CD4-positive, CD25-positive, alpha-beta regulatory T cell (primary cell): ENCODE data around the gene CIROP. TPM values are rescaled to one million over a fixed set of nuclear protein-coding genes. Genes with fewer than 3 reads are reported as not detected.
A peak's percentile ranks its signal among the peaks of the same experiment; 100 is the strongest.

Experiments used
- ATAC-seq, 2 donors: fragments of 150-1000 bp; cut with Tn5 transposase; one replicate each; pipeline ENCODE4 v1.10.0; 2021; ENCODE audit warnings: low read depth in 2 of 2, moderate number of reproducible peaks in 2 of 2, moderate library complexity in 1 of 2
- DNase-seq, 3 donors: peaks; one replicate each; pipeline versions ENCODE4 v3.0.0 to v3.0.0-alpha.2; 2012 to 2022; ENCODE audit warnings: mixed read lengths in 1 of 3
- H3K27ac ChIP-seq: one replicate; pipeline ENCODE4 v1.7.0; 2013; ENCODE audit warnings: mild to moderate bottlenecking, low read length; ENCODE audit not compliant: insufficient read depth, poor library complexity, severe bottlenecking
- H3K27me3 ChIP-seq: one replicate; pipeline ENCODE4 v1.7.0; 2013; ENCODE audit warnings: low read length; ENCODE audit not compliant: control insufficient read depth, insufficient read depth
- H3K36me3 ChIP-seq: one replicate; pipeline ENCODE4 v1.7.0; 2013; ENCODE audit warnings: mild to moderate bottlenecking, low read length, moderate library complexity; ENCODE audit not compliant: control insufficient read depth, insufficient read depth
- H3K4me1 ChIP-seq: 2 replicates; pipeline ENCODE4 v1.7.0; 2013; ENCODE audit warnings: mild to moderate bottlenecking, low read length; ENCODE audit not compliant: insufficient read depth, control insufficient read depth, poor library complexity, severe bottlenecking
- H3K4me3 ChIP-seq: one replicate; pipeline ENCODE4 v1.7.0; 2013; ENCODE audit warnings: low read depth, mild to moderate bottlenecking, low read length, moderate library complexity
- H3K9me3 ChIP-seq, 2 experiments: 1 replicate in 1 of 2; 2 replicates in 1 of 2; pipeline ENCODE4 v1.7.0; 2013; ENCODE audit warnings: low read length in 2 of 2, mild to moderate bottlenecking in 1 of 2, moderate library complexity in 1 of 2; ENCODE audit not compliant: control insufficient read depth in 2 of 2
- H3K27ac Mint-ChIP-seq, 3 donors: one replicate each; pipeline ENCODE4 v1.8.0; 2020 to 2022; ENCODE audit warnings: mild to moderate bottlenecking in 3 of 3, mixed read lengths in 3 of 3, moderate library complexity in 2 of 3
- H3K27me3 Mint-ChIP-seq: one replicate; pipeline ENCODE4 v1.8.0; 2022; ENCODE audit warnings: mild to moderate bottlenecking, mixed read lengths
- H3K36me3 Mint-ChIP-seq: one replicate; pipeline ENCODE4 v1.8.0; 2020; ENCODE audit warnings: mixed read lengths
- H3K4me1 Mint-ChIP-seq, 4 donors: one replicate each; pipeline ENCODE4 v1.8.0; 2020 to 2022; ENCODE audit warnings: mixed read lengths in 4 of 4, mild to moderate bottlenecking in 1 of 4
- H3K4me3 Mint-ChIP-seq, 4 donors: one replicate each; pipeline ENCODE4 v1.8.0; 2020 to 2022; ENCODE audit warnings: mild to moderate bottlenecking in 4 of 4, mixed read lengths in 4 of 4, moderate library complexity in 3 of 4
- H3K9me3 Mint-ChIP-seq, 7 donors: one replicate each; pipeline ENCODE4 v1.8.0; 2020 to 2022; ENCODE audit warnings: mixed read lengths in 7 of 7, mild to moderate bottlenecking in 3 of 7, moderate library complexity in 2 of 7
- polyA plus RNA-seq, 4 donors: library from polyadenylated mRNA; unstranded; fragments of 300-500 nt; fragmentation: Illumina TruSeq; gene quantifications; one replicate each; pipeline ENCODE4 v1.2.3, GENCODE V29; 2021
- total RNA-seq: library from RNA; stranded (reverse); gene quantifications from one replicate; pipeline ENCODE4 v1.2.3, GENCODE V29; 2022

Gene CIROP
- total and polyA plus RNA-seq, 5 donors from 2014 or later, result 0.23 TPM; not detected in 4

GRCh38 chr14:23085458-23085857 is 19.3 kb downstream of the CIROP start:
- H3K9me3 ChIP-seq, result no peaks in the 10 kb centered on the region
- no peaks in the 10 kb centered on the region for H3K4me1 ChIP-seq
- Mint-ChIP-seq H3K27ac (peak overlapping the region in 1 of 3 donors; percentile 33), H3K27me3 (no peaks in the 10 kb centered on the region), H3K4me3 (no peak overlapping the region), H3K4me1 (peaks cover 20 to 37% (median 27%) of the 10 kb centered on the region in 4 donors), H3K36me3 (peaks cover 50% of the 10 kb centered on the region), H3K9me3 (no peaks in the 10 kb centered on the region)
- no peak overlapping the region for H3K27ac ChIP-seq
- peaks cover 96% of the 10 kb centered on the region for H3K36me3 ChIP-seq
- no peak overlapping the region for H3K4me3 ChIP-seq
- H3K27me3 ChIP-seq, result no peaks in the 10 kb centered on the region
- no peak for DNase-seq
- ATAC-seq, result no peak

DNA sequence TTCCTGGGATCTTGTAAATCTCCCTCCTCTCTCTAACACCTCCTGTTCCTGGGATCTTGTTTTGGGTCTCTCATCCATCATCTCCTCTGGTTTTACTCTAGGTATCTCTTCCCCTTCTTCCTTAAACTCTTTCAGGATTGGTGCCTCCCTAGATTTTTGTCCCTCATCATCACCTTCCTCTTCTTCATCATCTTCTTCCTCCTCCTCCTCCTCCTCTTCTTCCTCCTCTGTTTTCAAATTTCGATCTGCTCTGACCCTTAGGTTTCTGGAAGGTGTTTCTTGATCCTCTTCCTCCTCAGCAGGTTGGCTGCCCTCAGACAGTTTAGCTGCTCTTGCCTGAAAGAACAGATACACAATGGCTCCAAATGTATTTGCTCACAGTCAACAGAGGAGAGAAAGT is 24.3 kb downstream of the CIROP start:
- H3K9me3 ChIP-seq, result no peaks in the 10 kb centered on the region
- ATAC-seq, result no peak
- no peaks in the 10 kb centered on the region for H3K27me3 Mint-ChIP-seq
- H3K9me3 Mint-ChIP-seq, result no peaks in the 10 kb centered on the region
- no peak overlapping the region for H3K4me3 Mint-ChIP-seq
- no peak overlapping the region for H3K4me3 ChIP-seq
- no peak for DNase-seq
- H3K27ac Mint-ChIP-seq, result peak overlapping the region in 2 of 3 donors; percentile 73 to 82
- no peaks in the 10 kb centered on the region for H3K27me3 ChIP-seq
- no peaks in the 10 kb centered on the region for H3K4me1 ChIP-seq
- peaks cover 10 to 11% (median 10%) of the 10 kb centered on the region in 4 donors for H3K4me1 Mint-ChIP-seq
- peaks cover 96% of the 10 kb centered on the region for H3K36me3 ChIP-seq
- H3K27ac ChIP-seq, result no peak overlapping the region
- peaks cover 54% of the 10 kb centered on the region for H3K36me3 Mint-ChIP-seq

- no peaks in the 10 kb centered on the region for H3K9me3 Mint-ChIP-seq
- DNase-seq (no peak), ATAC-seq (no peak)
- Histone ChIP-seq H3K4me1 (no peaks in the 10 kb centered on the region), H3K27me3 (no peaks in the 10 kb centered on the region), H3K36me3 (peaks cover 96% of the 10 kb centered on the region), H3K4me3 (no peak overlapping the region), H3K9me3 (no peaks in the 10 kb centered on the region), H3K27ac (no peak overlapping the region)
- peaks cover 9 to 11% (median 10%) of the 10 kb centered on the region in 4 donors for H3K4me1 Mint-ChIP-seq
- no peaks in the 10 kb centered on the region for H3K27me3 Mint-ChIP-seq
- H3K36me3 Mint-ChIP-seq, result peaks cover 53% of the 10 kb centered on the region
- no peak overlapping the region for H3K4me3 Mint-ChIP-seq
- H3K27ac Mint-ChIP-seq, result peak overlapping the region in 1 of 3 donors; percentile 70
Measured at GRCh38 chr14:23079716-23080115, 25.1 kb downstream of the CIROP start.

- H3K9me3 ChIP-seq, result no peaks in the 10 kb centered on the region
- Mint-ChIP-seq H3K4me3 (no peak overlapping the region), H3K4me1 (peaks cover 9 to 11% (median 10%) of the 10 kb centered on the region in 4 donors), H3K36me3 (peaks cover 50% of the 10 kb centered on the region), H3K9me3 (no peaks in the 10 kb centered on the region), H3K27me3 (no peaks in the 10 kb centered on the region), H3K27ac (no peak overlapping the region)
- DNase-seq, result no peak
- no peak overlapping the region for H3K4me3 ChIP-seq
- no peak for ATAC-seq
- no peaks in the 10 kb centered on the region for H3K4me1 ChIP-seq
- peaks cover 95% of the 10 kb centered on the region for H3K36me3 ChIP-seq
- no peaks in the 10 kb centered on the region for H3K27me3 ChIP-seq
- no peak overlapping the region for H3K27ac ChIP-seq
Measured at GRCh38 chr14:23078692-23079116, 26.1 kb downstream of the CIROP start.

DNA sequence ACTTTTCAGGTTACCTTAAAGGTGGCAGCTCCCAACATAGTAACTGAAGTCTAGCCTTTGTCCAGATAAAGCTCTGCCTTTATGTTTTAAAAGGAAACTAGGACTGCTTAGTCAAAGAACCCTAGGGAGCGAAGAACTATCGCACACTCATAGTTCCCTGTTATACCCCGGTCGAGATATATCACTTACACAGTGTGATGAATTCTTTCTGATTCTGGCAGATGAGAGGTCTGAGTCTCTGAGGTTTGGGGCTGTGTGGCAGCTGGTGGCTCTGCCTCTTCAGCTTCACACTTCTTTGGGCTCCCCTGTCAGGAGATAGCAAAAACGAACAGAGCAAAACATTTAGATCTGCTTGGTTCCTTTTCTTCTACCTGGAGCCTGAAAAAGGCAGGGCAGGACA is 26.8 kb downstream of the CIROP start:
- peaks cover 93% of the 10 kb centered on the region for H3K36me3 ChIP-seq
- no peaks in the 10 kb centered on the region for H3K4me1 ChIP-seq
- H3K27ac ChIP-seq, result no peak overlapping the region
- Mint-ChIP-seq H3K4me1 (peaks cover 9 to 11% (median 10%) of the 10 kb centered on the region in 4 donors), H3K27me3 (no peaks in the 10 kb centered on the region), H3K9me3 (no peaks in the 10 kb centered on the region), H3K4me3 (no peak overlapping the region), H3K36me3 (peaks cover 50% of the 10 kb centered on the region), H3K27ac (peak overlapping the region in 2 of 3 donors; percentile 14 to 60)
- H3K4me3 ChIP-seq, result no peak overlapping the region
- no peaks in the 10 kb centered on the region for H3K27me3 ChIP-seq
- no peak for DNase-seq
- ATAC-seq, result no peak
- H3K9me3 ChIP-seq, result no peaks in the 10 kb centered on the region

DNA sequence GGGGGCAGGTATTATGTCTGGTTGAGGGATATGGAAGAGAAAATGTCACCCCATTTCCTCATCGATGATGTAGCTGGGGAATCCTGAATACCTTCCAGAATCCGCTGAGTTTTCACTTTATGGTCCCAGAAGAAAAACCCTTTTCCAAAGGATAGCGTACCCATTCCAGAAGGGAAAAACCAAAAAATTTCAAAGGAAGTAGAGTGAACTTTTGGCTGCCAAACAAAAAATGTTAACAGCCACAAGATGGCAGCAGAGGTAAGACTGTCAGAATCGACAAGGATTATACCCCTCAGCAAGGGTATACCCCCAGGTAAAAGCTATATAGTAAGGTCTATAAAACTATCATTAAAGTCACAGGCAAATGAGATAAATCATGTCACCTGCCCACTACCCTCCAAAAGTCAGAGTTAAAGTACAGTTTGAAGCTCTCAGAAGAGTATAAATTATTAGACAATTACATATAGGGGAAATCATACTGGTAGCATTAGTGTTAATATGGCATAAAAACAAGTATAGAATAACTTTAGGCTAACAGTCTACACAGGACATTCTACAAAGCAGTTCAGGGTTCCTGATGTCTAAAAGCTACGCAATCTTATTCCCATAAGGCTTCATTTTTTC is 27.9 kb downstream of the CIROP start:
- peaks cover 9 to 17% (median 16%) of the 10 kb centered on the region in 4 donors for H3K4me1 Mint-ChIP-seq
- ATAC-seq (peak; percentile 40 to 41), DNase-seq (peak in 2 of 3 donors; percentile 47 to 49)
- Histone ChIP-seq H3K27me3 (no peaks in the 10 kb centered on the region), H3K36me3 (peaks cover 92% of the 10 kb centered on the region), H3K9me3 (no peaks in the 10 kb centered on the region), H3K4me1 (peaks cover 2% of the 10 kb centered on the region), H3K27ac (peak overlapping the region; percentile 26), H3K4me3 (no peak overlapping the region)
- no peak overlapping the region for H3K4me3 Mint-ChIP-seq
- no peaks in the 10 kb centered on the region for H3K9me3 Mint-ChIP-seq
- H3K27me3 Mint-ChIP-seq, result no peaks in the 10 kb centered on the region
- H3K27ac Mint-ChIP-seq, result peak overlapping the region in 2 of 3 donors; percentile 5 to 82
- H3K36me3 Mint-ChIP-seq, result peaks cover 56% of the 10 kb centered on the region

GRCh38 chr14:23074906-23075305 is 29.9 kb downstream of the CIROP start:
- H3K27me3 ChIP-seq, result no peaks in the 10 kb centered on the region
- peaks cover 42% of the 10 kb centered on the region for H3K36me3 Mint-ChIP-seq
- no peak overlapping the region for H3K27ac Mint-ChIP-seq
- H3K4me1 Mint-ChIP-seq, result peaks cover 19 to 30% (median 27%) of the 10 kb centered on the region in 4 donors
- no peak overlapping the region for H3K4me3 Mint-ChIP-seq
- H3K36me3 ChIP-seq, result peaks cover 75% of the 10 kb centered on the region
- no peaks in the 10 kb centered on the region for H3K9me3 Mint-ChIP-seq
- ATAC-seq (no peak), DNase-seq (no peak)
- no peak overlapping the region for H3K4me3 ChIP-seq
- no peaks in the 10 kb centered on the region for H3K9me3 ChIP-seq
- no peaks in the 10 kb centered on the region for H3K27me3 Mint-ChIP-seq
- H3K4me1 ChIP-seq, result peaks cover 19% of the 10 kb centered on the region
- no peak overlapping the region for H3K27ac ChIP-seq
